Endodermal cell (in vitro differentiated cells): ENCODE data around the gene NKD1. TPM values are rescaled to one million over a fixed set of nuclear protein-coding genes. Genes with fewer than 3 reads are reported as not detected.
"Not testable (repeated sequence)": the region's sequence is repeated elsewhere in the genome, so short reads cannot be mapped to it uniquely, and the experiment has no call there.

ENCODE experiments used
- DNase-seq: peaks from one replicate; pipeline ENCODE4 v3.0.0-alpha.2; 2017
- H3K27ac ChIP-seq: 2 replicates; pipeline ENCODE4 v1.5.1; 2013; ENCODE audit warnings: mild to moderate bottlenecking, low read depth, low read length, moderate library complexity
- H3K27me3 ChIP-seq: 2 replicates; pipeline ENCODE4 v1.6.1; 2013; ENCODE audit warnings: mild to moderate bottlenecking, low read length, moderate library complexity; ENCODE audit not compliant: insufficient read depth, control insufficient read depth, poor library complexity, severe bottlenecking
- H3K36me3 ChIP-seq: 2 replicates; pipeline ENCODE4 v1.7.0; 2013; ENCODE audit warnings: mild to moderate bottlenecking, low read length, moderate library complexity; ENCODE audit not compliant: control insufficient read depth, insufficient read depth
- H3K4me1 ChIP-seq: one replicate; pipeline ENCODE4 v1.7.0; 2013; ENCODE audit warnings: low read length; ENCODE audit not compliant: control insufficient read depth, insufficient read depth
- H3K4me3 ChIP-seq: 2 replicates; pipeline ENCODE4 v1.5.1; 2013; ENCODE audit warnings: mild to moderate bottlenecking, low read length, moderate library complexity
- H3K9ac ChIP-seq: 2 replicates; pipeline ENCODE4 v1.6.1; 2013; ENCODE audit warnings: mild to moderate bottlenecking, low read length, moderate library complexity; ENCODE audit not compliant: poor library complexity, severe bottlenecking; ENCODE audit errors: extremely low read depth
- H3K9me3 ChIP-seq: 2 replicates; pipeline ENCODE4 v1.6.1; 2013; ENCODE audit warnings: mild to moderate bottlenecking, low read length, moderate library complexity; ENCODE audit not compliant: control insufficient read depth
- H3K27ac Mint-ChIP-seq: 2 replicates; pipeline ENCODE4 v1.8.0; 2020; ENCODE audit warnings: mixed read lengths
- H3K27me3 Mint-ChIP-seq: 2 replicates; pipeline ENCODE4 v1.8.0; 2021; ENCODE audit warnings: mild to moderate bottlenecking, mixed read lengths; ENCODE audit not compliant: insufficient read depth
- H3K36me3 Mint-ChIP-seq: 2 replicates; pipeline ENCODE4 v1.8.0; 2020; ENCODE audit warnings: low read depth, mixed read lengths
- H3K4me1 Mint-ChIP-seq: 2 replicates; pipeline ENCODE4 v1.8.0; 2020; ENCODE audit warnings: mixed read lengths
- H3K4me3 Mint-ChIP-seq: 2 replicates; pipeline ENCODE4 v1.8.0; 2020; ENCODE audit warnings: mild to moderate bottlenecking, moderate library complexity, mixed read lengths
- H3K9me3 Mint-ChIP-seq: 2 replicates; pipeline ENCODE4 v1.8.0; 2020; ENCODE audit warnings: mild to moderate bottlenecking, mixed read lengths
- CTCF ChIP-seq: fragments of 200-600 bp; sonication (generic); conservative IDR thresholded peaks from 2 replicates; pipeline ENCODE4 v1.5.0; 2021; ENCODE audit warnings: antibody characterized with exemption, mild to moderate bottlenecking
- WGBS, 2 experiments: methylation state at CpG; one replicate each; pipeline versions ENCODE4 v1.1.5 to v1.1.7; 2013; ENCODE audit warnings: missing lambda C conversion rate in 2 of 2, mixed read lengths in 1 of 2; ENCODE audit not compliant: insufficient coverage in 1 of 2, insufficient read length in 1 of 2; 5-methylcytosine and 5-hydroxymethylcytosine counted together
- total RNA-seq, 2 donors: library from RNA; stranded (reverse); fragmentation: NEBNext Ultra II Directional in 1 of 2; extraction: Animal tissue kit (Norgen Biotek cat#: 25700) in 1 of 2; gene quantifications; 2 replicates in 1 of 2; 3 replicates in 1 of 2; pipeline ENCODE4 v1.2.1, GENCODE V29; 2021

The NKD1 gene
- total RNA-seq, 2 donors from 2014 or later: 7.0 to 9.5 TPM

- H3K27ac Mint-ChIP-seq: no peak overlapping the region
- peaks cover 4% of the 10 kb centered on the region for H3K36me3 Mint-ChIP-seq
- no peaks in the 10 kb centered on the region for H3K9me3 Mint-ChIP-seq
- H3K4me3 Mint-ChIP-seq: no peak overlapping the region
- H3K9me3 ChIP-seq: no peaks in the 10 kb centered on the region
- no peaks in the 10 kb centered on the region for H3K4me1 ChIP-seq
- TF ChIP-seq CTCF: no peak
- H3K9ac ChIP-seq: no peak overlapping the region
- no peak overlapping the region for H3K27ac ChIP-seq
- no peaks in the 10 kb centered on the region for H3K27me3 Mint-ChIP-seq
- no peak for DNase-seq
- no peaks in the 10 kb centered on the region for H3K27me3 ChIP-seq
- no peaks in the 10 kb centered on the region for H3K36me3 ChIP-seq
- WGBS, 2 experiments: 94 to 100% methylated on average over 1 of the region's 3 CpGs
- no peak overlapping the region for H3K4me3 ChIP-seq
- no peaks in the 10 kb centered on the region for H3K4me1 Mint-ChIP-seq
These were observed 28.4 kb downstream of the NKD1 start for GRCh38 chr16:50576403-50577113.

GRCh38 chr16:50578137-50578536 lies 29.9 kb downstream of the NKD1 start:
- Histone ChIP-seq H3K9ac (no peak overlapping the region), H3K36me3 (no peaks in the 10 kb centered on the region), H3K9me3 (no peaks in the 10 kb centered on the region), H3K27ac (no peak overlapping the region), H3K4me1 (no peaks in the 10 kb centered on the region), H3K4me3 (no peak overlapping the region), H3K27me3 (no peaks in the 10 kb centered on the region)
- H3K4me3 Mint-ChIP-seq: no peak overlapping the region
- no peak for DNase-seq
- WGBS, 2 experiments: 88 to 94% methylated on average over 2 of the region's 2 CpGs
- no peaks in the 10 kb centered on the region for H3K36me3 Mint-ChIP-seq
- H3K9me3 Mint-ChIP-seq: no peaks in the 10 kb centered on the region
- no peaks in the 10 kb centered on the region for H3K27me3 Mint-ChIP-seq
- H3K4me1 Mint-ChIP-seq: peaks cover under 1% of the 10 kb centered on the region
- TF ChIP-seq CTCF: no peak
- H3K27ac Mint-ChIP-seq: no peak overlapping the region

- H3K27ac Mint-ChIP-seq, H3K27me3 ChIP-seq, H3K4me1 Mint-ChIP-seq, H3K9ac ChIP-seq, H3K9me3 ChIP-seq, H3K36me3 Mint-ChIP-seq, H3K36me3 ChIP-seq, H3K27me3 Mint-ChIP-seq, H3K4me3 ChIP-seq, H3K9me3 Mint-ChIP-seq, H3K4me1 ChIP-seq, DNase-seq, H3K27ac ChIP-seq, H3K4me3 Mint-ChIP-seq: not testable (repeated sequence)
- 96 to 98% methylated on average over 14 to 32 of the region's 32 CpGs for whole genome bisulfite sequencing, 2 experiments
These were observed 31.2 kb downstream of the NKD1 start for GRCh38 chr16:50579373-50579772.
